GM21786 (cell line): ENCODE data around the gene PTPRN2.

Source experiments
- ATAC-seq: cut with Tn5 transposase; IDR thresholded peaks from one replicate; pipeline ENCODE4 v1.9.1; 2021; ENCODE audit not compliant: unreplicated experiment

PTPRN2 gene

DNA sequence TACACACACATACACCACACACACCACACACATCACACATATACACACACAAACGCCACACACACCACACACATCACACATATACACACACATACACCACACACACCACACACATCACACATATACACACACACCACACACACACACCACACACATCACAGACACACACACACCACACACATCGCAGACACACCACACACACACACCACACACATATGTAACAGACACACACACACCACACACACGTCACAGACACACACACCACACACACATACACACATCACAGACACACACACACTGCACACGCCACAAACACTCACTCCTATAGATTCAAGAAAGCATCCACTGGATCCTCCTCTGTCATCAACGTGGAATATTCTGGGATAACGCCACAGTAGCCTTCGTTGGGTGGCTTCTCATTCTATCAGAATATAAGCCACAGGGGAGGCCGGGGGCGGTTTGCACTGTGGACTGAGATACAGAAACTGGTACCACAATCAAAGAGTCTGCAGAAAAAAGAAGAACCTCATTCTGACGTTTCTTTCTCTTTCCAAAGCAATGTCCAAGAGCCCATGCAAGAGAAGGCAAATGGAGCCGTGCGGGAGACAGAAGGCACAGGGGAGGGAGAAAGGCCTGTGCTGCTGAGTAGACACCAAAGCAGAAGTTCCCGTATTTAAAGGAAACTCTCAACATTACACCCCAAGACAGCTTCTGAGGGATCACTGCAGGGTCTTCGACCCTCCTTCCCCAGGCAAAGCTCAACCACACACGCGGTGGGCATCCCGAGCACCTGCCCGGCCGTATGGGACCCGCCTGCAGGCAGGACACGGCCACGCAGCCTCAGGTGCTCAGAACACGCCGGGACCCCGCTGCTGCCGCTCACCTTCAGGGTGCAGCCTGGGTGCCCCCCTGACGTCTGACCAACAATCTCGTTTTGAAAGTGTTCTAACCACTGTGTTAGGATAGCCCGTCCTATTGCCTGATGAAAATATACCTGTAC lies 929.6 kb downstream of the PTPRN2 start:
- ATAC-seq = no peak

DNA sequence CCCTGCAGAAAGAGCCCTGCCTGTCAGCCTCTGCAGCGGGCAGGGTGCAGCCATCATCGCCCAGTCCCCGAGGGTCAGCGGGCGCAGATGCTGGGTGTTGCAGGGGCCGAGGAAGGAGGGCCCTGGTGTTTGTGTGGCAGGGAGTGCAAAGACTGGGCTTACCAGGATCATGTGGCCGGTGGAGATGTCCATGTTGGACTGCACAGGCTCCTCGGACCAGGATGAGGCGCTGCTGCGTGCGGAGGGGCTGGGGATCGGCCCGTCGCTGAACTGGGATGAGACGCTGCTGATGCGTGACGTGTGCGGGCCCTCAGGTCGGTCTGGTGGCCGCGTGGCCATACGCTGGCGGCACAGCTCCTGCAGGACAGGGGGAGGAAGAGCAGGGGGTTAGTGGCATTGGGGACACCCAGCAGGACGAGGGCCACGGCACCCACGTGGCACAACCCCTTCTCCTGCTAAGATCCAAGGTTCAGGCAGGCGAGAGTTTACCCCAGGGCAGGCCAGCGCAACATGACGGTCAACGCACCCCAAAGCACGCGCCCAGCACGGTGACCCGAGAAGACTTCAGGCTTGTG lies 931.3 kb downstream of the PTPRN2 start:
- ATAC-seq = no peak

DNA sequence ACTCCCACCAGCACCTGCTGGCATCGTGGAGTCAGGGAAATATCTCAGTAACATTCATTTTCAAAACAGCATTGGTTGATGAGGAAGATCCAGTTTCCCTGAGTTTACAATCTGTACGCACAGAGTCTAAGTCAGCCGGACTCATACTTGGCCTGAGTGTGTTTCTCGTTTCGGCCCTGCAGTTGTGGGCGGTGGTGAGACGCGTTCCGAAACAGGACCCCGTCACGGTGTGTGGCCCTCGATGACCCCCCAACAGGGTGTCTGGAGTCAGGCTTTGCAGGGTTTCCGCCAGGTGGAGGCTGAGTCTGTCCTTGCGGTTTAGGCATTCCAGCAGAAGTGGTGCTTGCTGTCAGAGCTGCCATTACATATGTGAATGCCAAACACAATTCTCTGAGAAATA lies 933.3 kb downstream of the PTPRN2 start:
- ATAC-seq = no peak

DNA sequence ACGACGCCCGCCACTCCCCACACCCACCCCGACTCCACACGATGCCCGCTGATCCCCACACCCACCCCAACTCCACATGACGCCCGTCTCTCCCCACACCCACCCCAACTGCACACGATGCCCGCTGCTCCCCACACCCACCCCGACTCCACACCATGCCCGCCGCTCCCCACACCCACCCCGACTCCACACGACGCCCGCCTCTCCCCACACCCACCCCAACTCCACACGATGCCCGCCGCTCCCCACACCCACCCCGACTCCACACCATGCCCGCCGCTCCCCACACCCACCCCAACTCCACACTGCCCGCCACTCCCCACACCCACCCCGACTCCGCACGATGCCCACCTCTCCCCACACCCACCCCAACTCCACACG lies 933.8 kb downstream of the PTPRN2 start:
- ATAC-seq = no peak

DNA sequence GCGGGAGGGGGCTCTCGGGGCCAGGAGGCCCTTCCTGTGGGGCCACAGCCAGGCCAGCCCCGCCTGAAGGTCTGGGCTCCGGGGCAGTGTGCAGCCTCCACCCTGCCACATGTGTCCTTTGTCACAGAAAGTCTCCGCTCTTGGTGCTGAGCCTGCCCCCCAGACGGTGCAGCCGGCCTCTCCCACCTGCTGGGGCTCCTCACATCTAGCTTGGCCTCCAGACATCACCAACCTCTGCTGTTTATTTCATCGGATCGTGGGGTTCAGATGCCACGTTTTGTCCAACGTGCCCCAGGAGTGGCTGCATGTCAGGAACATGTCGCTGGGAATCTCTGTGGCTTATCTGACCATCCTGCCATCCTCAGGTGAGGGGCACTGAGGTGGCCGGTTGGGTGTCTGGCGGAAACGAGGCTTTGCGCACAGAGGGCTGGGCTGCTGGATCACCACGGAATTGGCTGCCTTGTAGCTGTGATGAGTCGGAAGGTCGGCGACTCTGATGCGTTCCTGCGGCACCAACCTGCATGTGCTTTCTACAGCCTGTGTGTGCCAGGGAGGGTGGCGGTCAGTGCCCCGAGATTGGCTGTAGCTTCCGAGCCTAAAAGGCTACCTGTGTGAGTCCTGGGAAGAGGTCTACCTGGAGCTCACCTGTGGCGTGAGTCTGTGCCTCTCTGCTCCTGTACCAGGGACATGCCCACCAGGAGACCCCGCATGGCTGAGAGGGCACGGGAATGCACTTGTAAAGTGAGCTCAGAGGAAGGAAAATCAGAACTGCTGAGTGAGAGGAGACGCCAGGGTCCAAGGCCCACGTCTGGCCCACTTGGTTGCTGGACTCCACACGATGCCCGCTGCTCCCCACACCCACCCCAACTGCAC lies 934.4 kb downstream of the PTPRN2 start:
- no peak for ATAC-seq

DNA sequence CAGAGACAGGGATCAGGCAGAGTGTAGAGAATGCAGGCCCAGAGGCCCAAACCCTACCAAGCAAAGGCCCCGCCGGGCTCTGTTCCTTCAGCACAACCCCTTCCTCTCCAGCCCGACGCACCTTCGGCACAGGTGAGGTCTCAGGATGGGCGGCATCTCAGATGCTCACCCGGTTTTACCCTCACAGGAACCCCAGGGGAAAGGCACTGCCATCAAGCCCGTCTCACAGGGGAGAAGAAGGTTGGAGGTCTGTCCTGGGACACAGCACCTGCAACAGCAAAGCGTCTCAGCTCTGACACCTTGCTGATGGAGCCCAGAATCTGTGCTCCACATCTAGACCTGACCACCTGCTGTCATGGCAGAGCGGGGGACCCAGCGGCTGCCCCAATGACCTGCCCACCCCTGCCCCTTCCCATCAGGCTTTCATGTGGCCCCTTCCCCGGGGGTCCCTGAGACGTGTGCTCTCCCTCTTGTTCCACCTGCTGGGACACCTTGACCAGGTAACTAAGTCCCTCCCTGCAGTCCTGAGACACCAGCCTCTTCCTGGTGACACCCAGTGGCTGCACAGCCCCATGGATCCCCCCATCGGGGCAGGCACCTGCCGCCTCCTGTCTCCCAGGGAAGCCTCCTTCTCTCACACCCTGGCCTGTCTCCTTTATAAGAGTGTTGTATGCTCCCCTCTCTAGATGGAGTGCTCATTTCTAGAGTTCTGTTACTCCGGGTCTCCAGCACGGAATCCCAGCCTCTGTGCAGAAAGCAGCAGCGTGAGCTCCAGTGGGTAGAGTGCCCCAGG lies 935.3 kb downstream of the PTPRN2 start:
- no peak for ATAC-seq

DNA sequence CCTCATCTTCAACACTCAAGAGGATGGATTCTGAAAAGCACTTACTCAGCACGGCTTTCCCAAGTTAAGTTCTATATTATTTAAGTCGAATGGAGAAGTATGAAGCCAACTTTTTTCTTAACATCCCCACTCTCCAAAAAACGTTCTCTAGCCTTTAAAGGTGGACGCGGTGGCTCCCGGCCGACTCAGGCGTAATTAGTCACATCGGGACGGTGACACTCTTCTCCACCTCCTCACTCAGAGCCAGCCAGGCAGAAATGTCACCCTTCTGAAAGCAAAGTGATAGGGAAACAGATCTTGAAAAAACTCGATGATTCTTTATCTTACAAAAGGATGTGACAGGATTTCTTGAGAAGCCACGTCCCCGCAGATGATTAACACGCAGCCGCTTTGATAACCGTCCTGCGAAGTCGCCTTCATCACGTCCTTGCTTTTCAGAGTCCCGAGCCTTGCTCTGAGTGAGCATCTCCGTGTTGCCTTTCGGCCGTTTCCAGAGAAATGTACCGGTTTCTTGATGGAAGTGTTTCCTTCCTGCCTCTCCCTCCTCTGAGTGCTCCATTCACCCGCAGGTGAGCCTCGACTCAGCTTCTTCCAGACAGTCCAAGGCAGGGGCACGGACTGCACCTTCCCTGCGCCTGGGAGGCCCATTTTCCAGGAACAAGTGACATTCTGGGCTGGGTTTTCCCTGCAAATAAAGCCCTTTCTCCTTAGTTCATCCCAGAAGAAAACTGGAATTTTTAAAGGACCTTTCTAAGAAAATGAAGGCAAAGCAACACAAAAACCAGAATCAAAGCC lies 936.1 kb downstream of the PTPRN2 start:
- ATAC-seq = no peak

DNA sequence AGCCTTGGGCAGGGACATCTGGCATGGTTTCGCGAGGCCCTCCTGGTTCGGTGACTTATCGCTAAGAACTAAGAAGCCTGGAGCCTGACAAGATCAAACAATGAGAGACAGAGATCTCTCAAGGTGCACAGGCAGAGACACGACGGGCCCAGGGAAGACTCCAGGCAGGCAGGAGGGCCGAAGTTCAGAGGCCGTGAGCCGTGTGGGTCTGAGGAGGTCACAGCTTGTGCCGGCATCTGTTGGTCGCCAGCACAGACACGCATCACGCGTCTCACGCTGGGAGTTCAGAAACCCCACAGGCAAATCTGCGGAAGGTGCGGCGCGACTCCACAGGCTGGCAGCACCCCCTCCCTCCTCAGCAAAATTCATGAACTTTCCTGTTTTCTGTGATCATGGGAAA lies 936.8 kb downstream of the PTPRN2 start:
- no peak for ATAC-seq

DNA sequence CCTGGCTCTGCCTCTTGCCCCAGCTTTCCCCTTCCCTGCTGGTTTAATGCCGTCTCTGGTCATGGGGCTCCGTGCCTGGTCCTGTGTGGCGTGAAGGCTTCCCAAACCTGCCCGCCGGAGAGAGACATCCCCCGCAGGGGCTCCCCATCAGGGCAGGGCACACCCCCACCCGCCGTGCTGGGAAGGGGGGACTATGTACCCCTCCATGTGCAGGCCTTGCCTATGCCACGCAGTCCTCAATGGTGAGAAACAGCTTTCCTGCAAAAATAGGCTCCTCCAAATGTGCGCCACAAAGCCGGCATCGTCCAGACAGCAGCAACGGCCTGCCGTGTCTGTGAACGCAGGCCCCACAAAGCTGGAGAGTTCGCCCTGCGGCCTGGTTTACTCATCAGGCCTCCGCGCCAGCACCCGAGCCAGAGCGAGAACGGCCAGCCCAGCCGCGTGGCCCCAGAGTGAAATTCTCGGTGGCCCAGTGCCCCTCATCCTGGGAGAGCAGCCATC lies 937.4 kb downstream of the PTPRN2 start:
- no peak for ATAC-seq

DNA sequence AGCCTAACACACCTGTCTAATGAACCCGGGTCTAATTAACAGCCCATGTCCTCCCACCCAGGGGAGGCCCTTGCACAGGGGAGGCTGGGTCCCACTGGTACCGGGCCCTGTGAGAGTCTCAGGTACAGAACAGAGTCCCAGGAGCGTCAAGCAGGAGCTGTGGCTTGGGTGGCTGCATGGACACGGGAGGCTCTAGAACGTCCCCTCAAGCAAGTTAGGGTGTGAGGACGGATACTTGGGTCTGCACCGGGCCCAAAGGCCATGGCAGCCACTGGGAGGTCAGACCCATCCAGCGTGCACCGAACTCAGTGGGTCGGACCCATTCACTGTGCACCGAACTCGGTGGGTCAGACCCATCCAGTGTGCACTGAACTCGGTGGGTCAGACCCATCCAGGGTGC lies 941.1 kb downstream of the PTPRN2 start:
- ATAC-seq = no peak

DNA sequence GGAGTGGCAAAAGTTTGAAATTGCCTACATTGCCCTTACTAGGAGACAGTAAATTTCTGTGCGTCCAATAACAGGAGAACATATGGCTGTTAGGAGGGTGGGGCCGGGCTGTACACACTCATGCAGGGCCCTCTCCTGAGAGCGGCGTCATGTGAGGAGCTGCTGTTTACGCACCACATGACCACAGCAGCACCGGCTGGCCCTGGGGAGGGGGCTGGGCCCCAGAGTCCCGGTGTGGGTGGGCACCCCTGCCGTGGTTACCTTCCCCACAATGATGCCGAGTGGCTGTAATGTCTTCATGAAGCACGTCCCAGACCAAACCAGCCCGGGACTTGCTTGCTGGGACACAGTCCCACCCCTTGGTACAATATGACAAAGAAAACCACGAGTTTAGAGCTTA lies 942.1 kb downstream of the PTPRN2 start:
- no peak for ATAC-seq

DNA sequence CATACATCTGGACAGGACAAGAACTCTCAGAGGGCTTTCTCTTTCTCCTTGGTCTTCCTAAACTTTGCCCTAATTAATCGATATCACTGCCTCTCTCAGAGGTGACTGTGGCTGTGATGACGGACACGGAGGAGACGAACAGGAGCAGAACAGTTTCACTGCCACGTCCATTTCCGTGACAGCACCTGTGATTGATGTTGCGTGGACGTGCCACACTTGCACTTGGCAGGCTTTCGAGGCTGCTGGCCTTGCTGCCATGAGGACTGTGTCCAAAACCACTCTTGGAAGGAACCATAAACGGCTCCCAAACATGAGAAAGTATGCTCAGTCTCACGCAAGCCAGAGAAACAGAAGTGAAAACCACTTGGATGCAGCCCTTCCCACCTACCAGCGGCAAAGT lies 942.7 kb downstream of the PTPRN2 start:
- no peak for ATAC-seq

DNA sequence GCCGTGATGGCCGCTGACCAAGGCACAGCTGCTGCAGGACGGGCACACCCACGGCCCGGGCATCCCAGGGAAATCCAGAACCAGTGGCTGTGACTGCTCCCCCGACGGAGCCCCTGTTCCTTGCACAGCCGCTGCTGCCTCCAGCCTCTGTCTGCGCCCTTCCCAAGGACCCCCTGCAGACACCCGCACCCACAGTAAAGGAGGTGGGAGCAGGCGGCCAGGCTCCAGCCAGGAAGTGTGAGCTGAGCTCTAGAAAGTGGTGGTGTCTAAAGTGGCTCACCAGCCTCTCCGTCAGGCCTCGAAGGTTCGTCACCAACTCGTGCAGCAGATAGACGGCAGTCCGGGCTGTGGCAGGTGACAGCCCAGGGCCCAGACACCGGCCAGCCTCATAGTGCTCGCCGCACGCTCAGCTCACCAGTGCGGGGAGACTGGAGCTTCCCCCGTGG lies 944.1 kb downstream of the PTPRN2 start:
- no peak for ATAC-seq

DNA sequence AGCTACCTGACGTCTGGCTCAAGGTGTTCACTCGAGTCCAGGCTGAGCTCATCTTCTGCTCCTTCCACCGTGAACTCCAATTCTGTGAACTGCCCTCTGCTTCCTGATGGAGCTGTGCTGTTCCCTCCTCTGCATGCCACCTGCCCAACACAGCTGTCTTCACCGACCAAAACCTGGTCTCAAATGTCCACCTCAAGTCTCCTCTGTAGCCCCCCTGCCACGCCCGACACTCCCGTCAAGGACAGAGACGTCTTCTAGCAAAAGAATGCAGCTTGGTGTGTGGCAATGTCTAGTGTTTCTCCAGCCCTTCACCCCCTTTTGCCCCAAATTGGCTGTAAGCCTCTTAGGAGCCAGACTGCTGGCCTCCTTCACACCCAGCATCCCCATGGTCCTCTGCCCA lies 945.8 kb downstream of the PTPRN2 start:
- ATAC-seq = no peak

DNA sequence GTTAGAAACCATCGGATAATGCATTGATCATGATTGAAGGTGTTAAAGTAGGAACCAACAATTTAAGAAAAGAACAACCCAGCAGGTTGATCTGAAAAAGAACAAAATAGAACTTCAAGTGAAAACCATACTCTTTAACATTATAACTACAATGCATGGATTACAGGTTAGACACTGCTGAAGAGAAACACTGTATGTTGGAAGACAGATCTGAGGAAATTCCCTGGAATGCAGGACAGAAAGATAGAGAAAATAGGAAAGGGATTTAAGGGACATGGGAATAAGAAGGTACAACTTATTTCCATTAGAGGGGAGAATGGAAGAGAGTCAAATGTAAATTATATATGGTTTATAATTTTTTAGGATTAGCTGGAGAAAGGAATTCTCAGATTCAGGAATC lies 947.5 kb downstream of the PTPRN2 start:
- ATAC-seq = no peak

DNA sequence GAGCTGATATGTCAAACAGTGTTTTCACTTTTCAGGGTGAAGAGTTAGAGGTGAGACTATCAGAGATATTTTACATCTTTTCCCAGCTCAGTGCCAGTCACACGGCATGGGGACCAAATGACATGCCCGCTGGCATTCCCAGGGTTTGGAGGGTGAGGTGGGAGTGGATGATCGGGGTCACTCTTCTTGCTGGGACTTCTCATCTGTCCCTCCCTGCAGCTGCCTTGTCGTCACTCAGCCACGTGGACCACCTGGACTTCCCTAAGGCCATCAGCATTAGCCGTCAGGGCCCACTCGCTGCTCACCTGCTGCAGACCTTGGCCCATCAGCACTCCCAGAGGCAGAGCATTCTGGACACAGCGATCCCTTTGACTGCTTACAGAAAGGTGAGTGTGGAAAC lies 949.1 kb downstream of the PTPRN2 start:
- ATAC-seq = no peak

DNA sequence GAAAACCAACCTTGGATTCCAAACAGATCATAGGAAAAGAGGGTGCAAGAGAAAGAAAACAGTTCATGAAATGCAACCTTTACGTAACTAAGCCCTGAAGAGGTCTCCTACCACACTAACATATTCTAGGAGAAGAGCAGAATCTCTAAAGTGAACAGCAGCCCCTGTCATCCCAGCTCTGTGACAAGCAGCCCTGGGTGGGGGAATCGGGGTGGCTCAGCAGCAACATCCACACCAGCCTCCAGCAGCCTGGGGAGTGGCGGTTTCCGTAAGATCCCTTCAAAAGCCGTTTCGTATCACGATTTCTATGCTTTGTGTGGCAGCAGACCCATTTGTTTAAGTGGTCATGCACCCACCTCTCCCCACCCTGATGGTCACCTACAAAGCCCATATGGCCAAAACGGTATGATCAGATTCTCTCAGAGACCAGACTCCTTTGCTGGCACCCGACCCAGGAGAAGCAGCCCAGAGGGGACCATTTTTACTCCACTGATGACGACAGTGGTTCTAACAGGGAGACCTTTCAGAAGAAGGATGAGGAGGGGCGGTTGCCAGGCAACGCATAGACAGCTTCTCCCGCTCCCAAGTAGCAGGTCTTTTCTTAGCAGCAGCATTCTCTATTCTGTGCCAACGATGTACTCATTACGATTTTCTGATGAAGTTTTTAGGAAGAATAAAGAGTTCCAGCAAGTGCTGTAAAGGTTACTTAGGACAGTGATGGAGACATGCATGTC lies 950.2 kb downstream of the PTPRN2 start:
- no peak for ATAC-seq

DNA sequence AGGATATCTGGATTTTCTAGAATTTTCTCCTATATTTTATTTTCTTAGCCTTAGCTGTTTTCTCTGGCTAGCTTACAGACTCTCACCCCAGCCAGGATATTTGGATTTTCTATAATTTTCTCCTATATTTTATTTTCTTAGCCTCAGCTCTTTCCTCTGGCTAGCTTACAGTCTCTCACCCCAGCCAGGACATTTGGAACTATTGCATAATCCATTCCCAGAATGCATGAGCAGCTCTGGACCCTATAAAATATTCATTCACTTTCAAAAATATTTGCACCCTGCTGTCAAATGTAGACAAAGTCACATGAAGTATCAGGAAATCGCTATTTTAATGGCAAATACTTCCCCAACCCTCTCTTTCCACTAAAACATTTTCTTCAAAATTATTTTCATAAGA lies 952.0 kb downstream of the PTPRN2 start:
- no peak for ATAC-seq

DNA sequence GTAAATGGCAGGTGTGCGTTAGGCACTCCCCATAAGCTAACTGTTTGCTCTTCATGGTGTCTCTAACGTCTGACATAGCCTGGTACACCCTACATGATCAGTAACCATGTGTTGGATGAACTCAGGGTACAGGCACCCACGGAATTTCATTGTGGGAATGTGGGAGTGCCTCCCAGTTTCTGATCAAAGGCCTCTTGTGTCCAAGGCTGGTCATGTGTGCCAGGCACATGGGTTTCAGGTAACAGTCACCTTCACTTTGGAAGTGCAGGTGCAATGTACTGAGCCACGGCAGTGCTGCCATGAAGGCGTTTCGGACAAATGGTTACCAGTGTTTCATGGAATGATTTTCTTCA lies 952.5 kb downstream of the PTPRN2 start:
- ATAC-seq = no peak
